Measurements from ENCODE around the gene FBN3. TPM values are rescaled to one million over a fixed set of nuclear protein-coding genes. Genes with fewer than 3 reads are reported as not detected.

Gene FBN3
- polyA plus RNA-seq, 1 of the 3 experiments (the other 2 are of a cell fraction): not detected

DNA sequence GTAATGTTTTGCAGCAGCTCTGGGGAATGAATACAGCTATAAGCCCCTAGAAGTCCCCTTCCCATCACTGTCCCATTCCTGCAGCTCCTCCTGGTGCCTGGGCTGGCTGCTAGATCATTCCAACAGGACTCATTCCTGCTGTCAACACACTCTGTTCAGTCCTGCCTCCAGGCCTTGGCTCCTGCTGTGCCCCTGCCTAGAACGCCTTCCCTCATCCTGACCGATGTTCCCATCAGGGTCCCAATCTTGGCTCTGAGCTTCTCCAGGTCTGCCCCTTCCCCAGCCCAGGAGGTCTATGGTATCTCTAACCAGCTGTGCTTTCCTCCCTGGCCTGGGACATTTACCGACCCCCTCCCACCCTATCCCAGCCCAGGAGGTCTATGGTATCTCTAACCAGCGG is 48.1 kb downstream of the FBN3 start:
- Histone ChIP-seq H3F3A (replicated peaks; ENCODE audit: insufficient read depth) (no peaks in the 10 kb centered on the region), H3K27me3 (ENCODE audit: insufficient read depth) (no peaks in the 10 kb centered on the region), H4K20me1 (ENCODE audit: insufficient read depth) (no peaks in the 10 kb centered on the region), H3K4me1 (ENCODE audit: control insufficient read depth in 1 of 2, insufficient read depth in 2 of 2, low read depth in 1 of 2, low read length in 1 of 2) (no peaks in the 10 kb centered on the region), H3K9me3 (no peaks in the 10 kb centered on the region), H3K4me3 (ENCODE audit: low read depth in 2 of 2, low read length in 1 of 2) (no peak overlapping the region), H3K4me2 (no peak overlapping the region), H3K79me2 (ENCODE audit: insufficient read depth) (no peaks in the 10 kb centered on the region), H3K36me3 (replicated peaks in 1 of 2; ENCODE audit: control insufficient read depth in 1 of 2, insufficient read depth in 2 of 2, low read length in 1 of 2) (no peaks in the 10 kb centered on the region), H3K9me2 (no peaks in the 10 kb centered on the region), H3K27ac (ENCODE audit: low read depth in 2 of 2, low read length in 1 of 2) (no peak overlapping the region), H3K9ac (no peak overlapping the region), H2AFZ (ENCODE audit: low read depth) (no peak overlapping the region)
- DNase-seq: no peak
- ChIA-PET CTCF (no interaction called here), POLR2A (interaction anchor here (0.5 kb wide), 1 partner anchor 1941 kb away, joined by 3 read pairs; no protein-coding TSS in a partner anchor)
- TF ChIP-seq, protein P1, sequence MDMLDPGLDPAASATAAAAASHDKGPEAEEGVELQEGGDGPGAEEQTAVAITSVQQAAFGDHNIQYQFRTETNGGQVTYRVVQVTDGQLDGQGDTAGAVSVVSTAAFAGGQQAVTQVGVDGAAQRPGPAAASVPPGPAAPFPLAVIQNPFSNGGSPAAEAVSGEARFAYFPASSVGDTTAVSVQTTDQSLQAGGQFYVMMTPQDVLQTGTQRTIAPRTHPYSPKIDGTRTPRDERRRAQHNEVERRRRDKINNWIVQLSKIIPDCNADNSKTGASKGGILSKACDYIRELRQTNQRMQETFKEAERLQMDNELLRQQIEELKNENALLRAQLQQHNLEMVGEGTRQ (IDR thresholded peaks at IDR 0.05; ENCODE audit: borderline replicate concordance, low read depth, low read length): no peak
- TF ChIP-seq RFX5 (IDR thresholded peaks at IDR 0.05; ENCODE audit: low read length) (no peak), FOSL2 (IDR thresholded peaks at IDR 0.05; ENCODE audit: borderline replicate concordance, low read depth) (no peak), GABPA (IDR thresholded peaks at IDR 0.05; ENCODE audit: low read depth) (no peak), TCF12 (IDR thresholded peaks at IDR 0.05) (no peak), RXRA (IDR thresholded peaks at IDR 0.05; ENCODE audit: borderline replicate concordance, low read depth) (no peak), EZH2phosphoT487 (IDR thresholded peaks at IDR 0.05; ENCODE audit: borderline replicate concordance, low read depth) (no peak), SIN3A (IDR thresholded peaks at IDR 0.05; ENCODE audit: borderline replicate concordance, low read depth, low read length) (no peak), ELF1 (IDR thresholded peaks at IDR 0.05) (no peak)
- TF ChIP-seq, protein P2, sequence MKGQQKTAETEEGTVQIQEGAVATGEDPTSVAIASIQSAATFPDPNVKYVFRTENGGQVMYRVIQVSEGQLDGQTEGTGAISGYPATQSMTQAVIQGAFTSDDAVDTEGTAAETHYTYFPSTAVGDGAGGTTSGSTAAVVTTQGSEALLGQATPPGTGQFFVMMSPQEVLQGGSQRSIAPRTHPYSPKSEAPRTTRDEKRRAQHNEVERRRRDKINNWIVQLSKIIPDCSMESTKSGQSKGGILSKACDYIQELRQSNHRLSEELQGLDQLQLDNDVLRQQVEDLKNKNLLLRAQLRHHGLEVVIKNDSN (IDR thresholded peaks at IDR 0.05; ENCODE audit: borderline replicate concordance, low read depth): no peak
- 10% methylated on average over 2 of the region's 4 CpGs for WGBS (ENCODE audit: low lambda C conversion rate)

DNA sequence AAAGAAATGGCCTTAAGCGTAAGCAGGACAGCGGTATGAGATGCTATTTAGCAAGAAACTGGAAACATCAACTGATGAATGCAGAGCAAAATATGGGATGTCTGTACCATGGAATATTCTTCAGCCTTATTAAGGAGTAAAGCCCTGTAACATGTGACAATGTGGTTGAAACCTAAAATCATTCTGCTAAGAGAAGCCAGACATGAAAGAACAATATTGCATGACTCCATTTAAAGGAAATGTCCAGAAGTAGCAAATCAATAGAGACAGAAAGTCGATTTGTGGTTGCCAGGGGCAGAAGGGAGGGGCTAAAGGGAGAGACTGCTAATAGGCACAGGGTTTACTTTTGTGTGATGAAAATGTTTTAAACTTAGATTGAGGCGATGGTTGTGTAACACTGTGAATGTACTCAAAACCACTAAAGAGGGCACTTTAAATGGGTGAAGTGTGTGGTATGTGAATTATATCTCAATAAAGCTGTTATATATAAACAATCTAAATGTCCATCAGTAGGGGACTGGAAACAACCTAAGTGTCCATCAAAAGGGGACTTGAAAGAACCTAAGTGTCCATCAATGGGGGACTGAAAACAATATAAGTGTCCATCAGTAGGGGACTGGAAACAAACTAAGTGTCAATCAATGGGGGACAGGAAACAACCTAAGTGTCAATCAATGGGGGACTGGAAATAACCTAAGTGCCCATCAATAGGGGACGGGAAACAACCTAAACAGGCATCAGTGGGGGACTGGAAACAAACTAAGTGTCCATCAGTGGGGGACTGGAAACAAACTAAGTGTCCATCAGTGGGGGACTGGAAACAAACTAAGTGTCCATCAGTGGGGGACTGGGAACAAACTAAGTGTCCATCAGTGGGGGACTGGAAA is 51.5 kb downstream of the FBN3 start:
- TF ChIP-seq TAF1 (IDR thresholded peaks at IDR 0.05; ENCODE audit: borderline replicate concordance, low read depth, low read length) (no peak), EZH2phosphoT487 (IDR thresholded peaks at IDR 0.05; ENCODE audit: borderline replicate concordance, low read depth) (no peak), ELF1 (IDR thresholded peaks at IDR 0.05) (no peak)
- ChIA-PET CTCF (no interaction called here), POLR2A (no interaction called here)
- Histone ChIP-seq H3K36me3 (replicated peaks in 1 of 2; ENCODE audit: control insufficient read depth in 1 of 2, insufficient read depth in 2 of 2, low read length in 1 of 2) (no peaks in the 10 kb centered on the region), H3K9me3 (0 out of 2 replicates have a peak, but pooled peaks cover 7% of the 10 kb centered on the region), H3K4me2 (no peak overlapping the region), H3K4me3 (ENCODE audit: low read depth in 2 of 2, low read length in 1 of 2) (no peak overlapping the region), H4K20me1 (ENCODE audit: insufficient read depth) (no peaks in the 10 kb centered on the region), H3F3A (replicated peaks; ENCODE audit: insufficient read depth) (no peaks in the 10 kb centered on the region), H3K4me1 (ENCODE audit: control insufficient read depth in 1 of 2, insufficient read depth in 2 of 2, low read depth in 1 of 2, low read length in 1 of 2) (no peaks in the 10 kb centered on the region), H3K9ac (no peak overlapping the region), H3K9me2 (no peaks in the 10 kb centered on the region), H3K27ac (ENCODE audit: low read depth in 2 of 2, low read length in 1 of 2) (no peak overlapping the region), H3K79me2 (ENCODE audit: insufficient read depth) (no peaks in the 10 kb centered on the region), H2AFZ (ENCODE audit: low read depth) (no peak overlapping the region), H3K27me3 (ENCODE audit: insufficient read depth) (no peaks in the 10 kb centered on the region)
- WGBS (ENCODE audit: low lambda C conversion rate): 43% methylated on average over 5 of the region's 5 CpGs
- no peak for DNase-seq
